ENCODE measurements around the gene CCDC3.

- no peak for TF ChIP-seq CTCF (IDR thresholded peaks at IDR 0.05; ENCODE audit: poor library complexity, severe bottlenecking)
- TF ChIP-seq REST (IDR thresholded peaks at IDR 0.05; ENCODE audit: borderline replicate concordance): no peak
- TF ChIP-seq POLR2AphosphoS5 (IDR thresholded peaks at IDR 0.05): no peak
- no peak for TF ChIP-seq EP300 (conservative IDR thresholded peaks at IDR 0.05; ENCODE audit: poor library complexity, severe bottlenecking)
- TF ChIP-seq EZH2 (IDR thresholded peaks at IDR 0.05; ENCODE audit: borderline replicate concordance, insufficient read depth, low read length, poor library complexity, severe bottlenecking): no peak
- no peak for TF ChIP-seq SMC3 (conservative IDR thresholded peaks at IDR 0.05; ENCODE audit: poor library complexity)
- no peak for TF ChIP-seq RAD21 (conservative IDR thresholded peaks at IDR 0.05)
- TF ChIP-seq MXI1 (conservative IDR thresholded peaks at IDR 0.05; ENCODE audit: poor library complexity, severe bottlenecking): no peak
These were observed 20.7 kb downstream of the CCDC3 start for GRCh38 chr10:12980713-12981306.

Measured in neural cell (in vitro differentiated cells).